Right forelimb (tissue), 1 donor: ENCODE data around the gene SYNM.

Source experiments
- DNase-seq: peaks from one replicate; pipeline ENCODE4 v3.0.0-alpha.2; 2018

SYNM gene

DNA sequence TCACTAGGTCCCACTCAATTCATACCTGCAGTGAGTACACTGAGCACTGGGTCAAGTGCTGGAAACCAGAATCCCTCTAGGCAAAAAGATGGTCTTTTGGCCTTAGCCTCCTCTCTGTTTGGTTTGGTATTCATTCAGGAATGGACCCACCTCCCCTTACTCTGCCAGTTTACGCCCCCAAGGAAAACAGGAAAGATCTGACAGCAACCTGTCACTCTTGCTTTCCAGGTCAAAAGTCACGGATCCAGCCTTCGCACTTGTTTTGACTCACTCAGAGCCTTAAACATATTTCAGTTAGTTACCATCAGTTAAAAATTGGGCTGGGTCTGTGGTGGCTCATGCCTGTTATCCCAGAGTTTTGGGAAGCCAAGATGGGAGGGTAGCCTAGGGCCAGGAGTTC, 68.1 kb downstream of the SYNM start:
- DNase-seq: no peak

DNA sequence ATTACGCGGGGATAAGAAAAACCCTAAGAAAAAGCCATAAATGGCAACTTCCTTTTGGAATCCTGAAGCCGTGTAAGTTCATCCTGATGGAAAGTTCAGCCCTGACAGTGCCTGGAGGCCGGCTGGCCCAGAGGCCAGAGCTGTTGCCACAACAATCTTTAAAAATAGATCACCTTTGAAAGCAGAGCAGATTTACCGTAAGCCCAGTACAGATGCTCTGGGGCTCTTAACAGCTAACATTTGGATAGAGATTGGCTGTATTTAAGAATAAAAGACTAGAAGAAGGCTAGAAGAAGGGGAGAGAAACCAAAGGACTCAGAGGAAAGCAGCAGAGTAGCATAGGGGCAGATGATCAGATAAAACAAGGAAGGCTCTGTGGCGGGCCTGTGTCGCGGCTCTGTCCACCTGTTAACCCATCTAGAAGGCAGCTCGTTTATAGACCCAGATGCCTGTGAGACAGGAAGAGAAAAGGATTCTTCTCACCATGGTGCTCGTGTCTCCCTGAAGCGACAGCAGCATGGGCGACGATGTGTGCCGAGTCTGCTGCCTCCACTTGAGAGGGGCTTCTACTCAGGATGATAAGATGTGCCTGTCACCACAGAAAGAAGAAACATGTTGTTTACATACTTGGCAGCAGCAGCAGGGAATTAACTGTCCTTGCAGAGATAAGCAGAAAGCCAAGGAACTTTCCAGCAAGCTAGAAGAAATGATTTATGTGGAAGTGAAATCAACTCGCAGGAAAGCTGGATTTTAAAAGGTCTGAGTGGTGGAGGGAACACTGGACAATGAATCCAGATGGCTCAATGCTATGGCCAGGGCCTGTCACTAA, 69.9 kb downstream of the SYNM start:
- DNase-seq: no peak

DNA sequence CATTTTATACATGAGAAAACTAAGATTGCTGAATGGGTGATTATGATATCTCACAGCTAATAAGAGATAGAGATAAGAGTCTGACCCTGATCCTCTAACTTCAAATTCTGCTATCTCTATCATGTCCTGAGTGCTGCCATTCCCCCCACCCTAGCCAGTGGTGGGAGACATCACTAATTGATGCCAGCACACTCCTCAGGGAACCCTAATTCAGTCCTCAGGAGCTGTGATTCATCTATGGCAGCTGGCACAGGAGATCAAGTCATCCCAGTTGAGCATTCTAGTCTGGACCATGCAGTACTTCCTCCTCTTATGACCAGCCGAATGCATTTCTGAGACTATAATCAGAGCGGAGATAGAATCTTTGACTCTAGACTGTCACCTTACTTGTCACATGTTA, 71.9 kb downstream of the SYNM start:
- no peak for DNase-seq

DNA sequence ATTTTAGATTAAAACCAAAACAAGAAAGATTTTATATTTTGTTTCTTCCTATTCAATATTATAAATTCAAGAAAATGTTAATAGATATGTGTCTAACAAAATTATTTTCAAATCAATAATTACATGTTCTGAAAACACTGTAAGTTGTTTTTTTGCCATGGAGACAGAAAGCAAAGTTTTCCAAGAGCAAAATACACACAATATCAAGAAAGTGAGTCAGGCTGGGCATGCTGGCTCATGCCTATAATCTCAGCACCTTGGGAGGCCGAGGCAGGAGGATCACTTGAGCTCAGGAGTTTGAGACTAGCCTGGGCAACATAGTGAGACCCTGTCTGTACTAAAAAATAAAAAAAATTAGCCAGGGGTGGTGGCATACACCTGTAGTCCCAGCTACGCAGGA, 72.8 kb downstream of the SYNM start:
- DNase-seq: no peak

DNA sequence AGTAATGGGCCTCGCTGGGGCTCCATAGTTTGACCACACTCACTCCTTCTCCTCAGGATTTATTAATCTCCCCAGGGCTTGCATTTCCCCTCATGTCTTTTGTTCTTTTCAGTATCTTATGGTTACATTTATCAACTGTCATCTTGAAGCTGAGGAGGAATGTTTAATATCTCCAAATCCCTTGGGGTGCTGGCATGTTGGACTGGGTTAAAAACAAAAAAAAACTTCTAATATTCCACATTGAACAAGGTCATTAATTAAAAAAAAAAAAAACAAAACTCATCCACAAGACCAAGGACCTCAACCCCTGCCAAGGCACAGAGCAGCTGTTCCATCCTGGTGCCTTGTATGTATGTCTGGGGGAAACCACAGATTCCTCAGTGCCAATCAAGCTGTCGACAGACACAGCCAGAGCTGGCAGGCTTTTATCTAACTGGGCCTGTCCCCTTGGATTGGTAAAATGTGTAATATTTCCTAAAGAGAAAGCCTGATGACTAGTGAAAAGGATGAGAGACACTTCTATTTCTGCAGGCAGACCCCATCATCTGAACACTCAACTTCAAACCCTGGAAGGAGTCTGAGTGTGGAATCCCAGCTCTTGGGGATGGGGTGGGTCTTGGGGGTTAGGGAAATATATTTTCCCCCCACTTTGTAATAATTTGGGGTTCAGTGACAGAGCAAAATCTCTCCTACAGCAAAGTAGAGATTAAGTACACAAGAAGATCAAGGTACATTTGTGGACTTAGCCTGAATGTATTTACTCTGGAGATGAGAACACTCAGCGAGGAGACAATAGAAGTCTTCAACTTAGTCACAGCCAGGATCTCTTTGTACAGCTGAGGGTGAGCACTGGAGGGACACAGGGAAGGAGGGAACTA, 75.4 kb downstream of the SYNM start:
- no peak for DNase-seq

DNA sequence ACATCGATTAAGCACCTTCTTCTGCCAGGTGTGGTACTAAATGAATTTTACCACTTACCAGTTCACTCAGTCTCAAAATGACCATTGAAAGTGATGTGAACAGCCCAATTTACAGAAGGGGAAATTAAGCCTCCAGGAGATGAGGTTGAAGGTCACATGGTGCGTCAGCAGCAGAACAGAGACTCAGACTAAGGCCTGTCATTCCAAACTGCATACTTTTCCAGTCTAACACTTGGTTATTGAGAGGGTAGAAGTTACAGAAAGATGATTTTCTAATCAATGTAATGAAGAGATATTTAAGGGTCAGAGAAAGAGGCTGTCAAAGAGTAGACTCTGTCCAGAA, 76.1 kb downstream of the SYNM start:
- DNase-seq: no peak

DNA sequence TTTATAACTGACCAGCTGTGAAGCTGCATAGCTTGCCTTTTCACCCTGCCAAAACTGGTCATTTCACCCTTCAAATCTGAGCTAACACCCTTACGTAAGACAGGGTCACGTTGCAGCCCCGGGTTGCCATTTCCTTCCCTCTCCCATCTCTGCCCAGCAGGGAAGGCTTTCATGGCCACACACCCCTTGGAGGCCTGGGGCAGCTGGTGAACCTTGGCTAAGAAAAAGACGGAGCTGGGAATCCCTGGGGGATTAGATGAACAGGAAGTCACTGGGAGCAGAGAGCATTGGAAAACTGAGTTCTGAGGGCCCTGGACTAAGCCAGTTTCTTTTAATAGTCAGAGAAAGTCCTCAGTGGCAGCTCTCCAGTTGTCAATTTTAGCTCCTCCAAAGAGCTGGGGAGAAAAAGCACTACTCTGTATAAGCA, 76.7 kb downstream of the SYNM start:
- DNase-seq: no peak

DNA sequence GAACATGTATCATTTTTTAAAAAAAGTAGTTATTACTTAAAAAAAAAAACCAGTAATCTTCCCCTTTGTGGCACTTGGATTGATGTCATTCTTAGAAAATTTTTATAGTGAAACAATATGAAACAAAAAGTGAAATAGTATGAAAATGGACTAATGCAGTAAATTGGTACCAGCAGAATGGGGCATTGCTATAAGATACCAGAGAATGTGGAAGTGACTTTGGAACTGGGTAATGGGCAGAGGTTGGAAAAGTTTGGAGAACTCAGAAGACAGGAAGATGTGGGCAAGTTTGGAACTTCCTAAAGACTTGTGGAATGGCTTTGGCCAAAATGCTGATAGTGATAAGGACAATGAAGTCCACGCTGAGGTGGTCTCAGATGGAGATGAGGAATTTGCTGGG, 77.9 kb downstream of the SYNM start:
- no peak for DNase-seq
